ENCODE measurements around the gene CHMP4B.

CHMP4B gene

GRCh38 chr20:33866398-33867100 lies 55.4 kb downstream of the CHMP4B start:
- no peak for DNase-seq

- no peak for DNase-seq
Observed at GRCh38 chr20:33868042-33868441, 56.9 kb downstream of the CHMP4B start.

- no peak for DNase-seq
Observed at GRCh38 chr20:33868595-33868994, 57.4 kb downstream of the CHMP4B start.

GRCh38 chr20:33869283-33869682 lies 58.1 kb downstream of the CHMP4B start:
- no peak for DNase-seq

DNA sequence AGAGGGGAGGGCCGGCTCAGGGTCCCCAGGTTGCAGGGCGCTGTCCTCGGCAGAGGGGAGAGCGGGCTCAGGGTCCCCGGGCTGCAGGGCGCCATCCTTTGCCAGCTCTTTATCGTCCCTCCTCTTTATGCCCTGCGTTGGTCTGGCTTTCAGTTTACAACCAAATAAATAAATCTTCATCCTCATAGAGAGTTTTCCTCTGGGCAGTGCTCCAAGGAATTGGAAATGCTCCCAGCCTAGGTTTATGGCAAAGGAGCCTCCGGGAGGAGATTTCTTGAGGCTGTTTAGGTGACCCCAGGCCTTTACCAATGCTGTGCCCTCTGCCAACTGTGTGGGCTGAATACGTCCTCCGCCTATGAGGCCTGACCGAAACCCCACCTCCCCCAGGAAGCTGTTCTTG lies 60.2 kb downstream of the CHMP4B start:
- DNase-seq: no peak

- no peak for DNase-seq
Observed at GRCh38 chr20:33874129-33874528, 63.0 kb downstream of the CHMP4B start.

DNA sequence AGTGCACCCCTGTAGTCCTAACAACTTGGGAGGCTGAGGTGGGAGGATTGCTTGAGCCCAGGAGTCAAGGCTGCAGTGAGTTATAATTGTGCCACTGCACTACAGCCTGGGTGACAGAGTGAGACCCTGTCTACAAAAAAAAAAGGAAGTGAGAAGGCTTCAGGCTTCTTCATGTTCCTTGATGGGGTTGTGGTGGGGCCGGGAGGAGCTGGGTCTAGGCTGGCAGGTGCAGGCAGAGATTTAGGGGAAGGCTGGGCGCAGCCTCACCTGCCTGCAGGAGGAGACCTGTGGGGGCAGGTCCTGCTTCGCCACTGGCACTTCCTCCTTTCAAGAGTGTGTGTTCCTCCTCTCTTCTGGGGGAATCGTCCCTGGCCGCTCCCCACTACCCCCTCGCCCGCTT lies 63.9 kb downstream of the CHMP4B start:
- no peak for DNase-seq

DNA sequence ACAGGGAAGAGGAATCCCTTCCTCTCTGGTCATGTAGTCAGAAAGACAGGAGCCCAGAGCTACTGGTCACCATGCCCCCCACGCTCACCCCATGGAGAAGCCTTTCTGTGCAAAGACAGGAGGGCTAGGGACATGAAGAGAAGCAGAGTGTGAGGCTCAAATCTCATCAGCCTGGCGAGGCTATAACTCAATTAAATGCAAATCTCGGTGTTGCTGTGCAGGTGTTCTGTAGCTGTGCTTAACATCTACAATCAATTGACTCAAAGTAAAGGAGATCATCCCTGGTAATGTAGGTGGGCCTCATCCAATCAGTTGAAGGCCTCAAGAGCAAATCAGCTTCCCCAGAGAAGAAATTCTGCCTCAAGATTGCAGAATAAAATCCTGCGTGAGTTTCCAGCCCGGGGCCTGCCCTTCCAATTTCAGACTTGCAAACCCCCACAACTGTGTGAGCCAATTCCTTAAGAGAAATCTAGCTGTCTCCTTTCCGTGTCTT lies 64.4 kb downstream of the CHMP4B start:
- DNase-seq: no peak

DNA sequence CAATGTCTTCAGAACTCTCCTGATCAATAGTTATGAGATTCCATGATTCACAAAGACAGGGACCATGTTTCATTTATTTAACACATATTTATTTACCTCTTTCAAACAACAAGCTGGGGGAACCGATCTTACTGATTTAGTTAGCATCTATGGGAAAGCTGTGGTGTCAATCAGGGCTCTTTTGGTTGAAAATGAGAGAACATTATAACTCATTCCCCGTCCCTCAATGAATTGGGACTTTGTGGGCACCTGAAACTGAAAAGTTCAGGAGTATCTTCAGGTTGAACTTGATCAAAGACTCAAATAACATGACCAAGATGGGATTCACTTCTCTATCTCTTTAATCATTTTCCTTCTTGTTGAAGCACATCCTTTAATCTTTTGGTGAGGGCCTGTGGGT lies 67.4 kb downstream of the CHMP4B start:
- no peak for DNase-seq

DNA sequence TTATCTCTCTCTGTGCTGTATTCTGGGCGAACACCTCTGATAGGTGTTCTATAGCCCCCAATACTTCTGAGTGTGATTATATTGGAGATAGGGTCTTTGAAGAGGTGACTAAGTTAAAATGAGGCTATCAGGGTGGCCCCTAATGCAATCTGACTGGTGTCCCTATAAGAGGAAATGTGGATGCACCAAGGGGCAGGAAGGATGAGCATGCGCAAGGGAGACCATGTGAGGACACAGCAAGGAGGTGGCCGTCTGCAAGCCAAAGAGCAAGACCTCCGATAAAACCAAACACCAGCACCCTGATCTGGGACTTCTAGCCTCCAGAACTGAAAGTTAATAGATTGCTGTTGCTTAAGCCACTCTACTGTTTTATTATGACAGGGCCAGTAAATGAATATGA lies 69.2 kb downstream of the CHMP4B start:
- no peak for DNase-seq

DNA sequence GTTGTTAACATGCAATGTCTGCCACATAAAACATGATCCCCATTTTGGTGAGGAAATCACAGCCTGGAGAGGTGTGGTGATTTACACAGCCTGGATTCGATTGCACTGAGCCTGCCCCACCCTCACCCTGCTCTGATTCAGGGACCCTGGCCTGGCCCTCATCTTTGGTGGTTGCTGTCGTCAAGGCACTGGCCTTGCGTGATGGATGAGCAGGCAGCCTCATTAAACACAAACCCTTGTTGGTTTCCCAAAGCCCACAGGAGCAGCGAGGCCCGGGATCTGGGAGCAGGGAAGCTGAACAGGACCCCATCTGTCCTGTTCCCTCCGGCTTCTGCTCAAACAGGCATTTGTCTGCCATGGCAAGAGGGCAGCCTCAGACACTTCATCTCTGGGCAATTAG lies 70.8 kb downstream of the CHMP4B start:
- no peak for DNase-seq

GRCh38 chr20:33882481-33882880 lies 71.3 kb downstream of the CHMP4B start:
- no peak for DNase-seq

DNA sequence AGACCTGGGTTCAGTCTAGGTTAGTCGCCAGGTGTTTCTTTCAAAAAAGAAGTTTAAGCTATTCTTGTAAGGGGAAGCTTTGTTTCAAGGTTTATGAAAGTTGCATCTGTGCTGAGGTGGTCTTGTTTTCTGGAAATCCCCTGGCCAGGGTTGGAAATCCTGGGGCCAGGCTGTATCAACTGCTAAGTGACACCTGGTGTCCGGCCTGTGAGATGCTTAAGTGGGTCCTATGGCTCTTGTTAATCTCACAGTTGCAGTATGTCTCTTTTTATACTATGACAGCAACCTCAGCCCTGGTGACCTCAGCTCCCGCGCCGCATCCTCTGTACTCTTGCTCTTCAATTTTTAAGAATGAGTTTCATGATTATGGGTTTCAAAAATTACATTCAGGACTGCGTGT lies 72.0 kb downstream of the CHMP4B start:
- no peak for DNase-seq

DNA sequence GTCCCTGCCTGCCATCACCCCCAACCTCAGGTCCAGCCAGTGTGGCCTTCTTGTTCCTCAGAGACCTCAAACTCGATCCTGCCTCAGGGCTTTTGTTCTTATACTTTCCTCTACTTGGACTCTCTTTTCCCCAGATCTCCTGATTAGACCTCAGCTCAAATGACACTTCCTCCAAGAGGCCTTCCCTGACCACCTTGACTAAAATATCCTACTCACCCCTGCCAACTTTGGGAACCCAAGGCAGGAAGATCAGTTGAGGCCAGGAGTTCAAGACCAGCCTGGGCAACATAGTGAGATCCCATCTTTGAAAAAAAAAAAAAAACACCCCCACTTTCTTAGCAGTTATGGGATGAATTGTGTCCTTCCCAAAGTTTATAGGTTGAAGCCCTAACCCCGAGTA lies 73.5 kb downstream of the CHMP4B start:
- DNase-seq: no peak

- no peak for DNase-seq
Observed at GRCh38 chr20:33889312-33889711, 78.2 kb downstream of the CHMP4B start.

DNA sequence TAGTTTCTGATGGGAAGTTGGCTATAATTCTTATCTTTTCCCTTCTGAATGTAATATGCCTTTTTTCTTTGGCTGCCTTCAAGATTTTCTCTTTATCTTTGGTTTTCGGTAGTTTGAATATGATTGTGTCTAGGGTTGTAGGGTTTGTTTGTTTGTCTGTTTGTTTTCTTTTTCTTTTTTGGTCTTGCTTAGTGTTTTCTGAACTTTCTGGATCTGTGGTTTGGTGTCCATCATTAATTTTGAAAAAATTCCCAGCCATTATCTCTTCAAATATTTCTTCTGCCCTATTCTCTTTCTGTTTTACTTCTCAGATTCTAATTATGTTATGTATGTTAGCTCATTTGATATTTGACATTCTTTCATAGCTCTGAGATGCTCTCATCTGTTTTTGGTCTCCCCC lies 79.4 kb downstream of the CHMP4B start:
- DNase-seq: no peak

GRCh38 chr20:33893314-33893713 lies 82.2 kb downstream of the CHMP4B start:
- no peak for DNase-seq

GRCh38 chr20:33894798-33895197 lies 83.7 kb downstream of the CHMP4B start:
- no peak for DNase-seq

- DNase-seq: no peak
Observed at GRCh38 chr20:33896509-33896908, 85.4 kb downstream of the CHMP4B start.

DNA sequence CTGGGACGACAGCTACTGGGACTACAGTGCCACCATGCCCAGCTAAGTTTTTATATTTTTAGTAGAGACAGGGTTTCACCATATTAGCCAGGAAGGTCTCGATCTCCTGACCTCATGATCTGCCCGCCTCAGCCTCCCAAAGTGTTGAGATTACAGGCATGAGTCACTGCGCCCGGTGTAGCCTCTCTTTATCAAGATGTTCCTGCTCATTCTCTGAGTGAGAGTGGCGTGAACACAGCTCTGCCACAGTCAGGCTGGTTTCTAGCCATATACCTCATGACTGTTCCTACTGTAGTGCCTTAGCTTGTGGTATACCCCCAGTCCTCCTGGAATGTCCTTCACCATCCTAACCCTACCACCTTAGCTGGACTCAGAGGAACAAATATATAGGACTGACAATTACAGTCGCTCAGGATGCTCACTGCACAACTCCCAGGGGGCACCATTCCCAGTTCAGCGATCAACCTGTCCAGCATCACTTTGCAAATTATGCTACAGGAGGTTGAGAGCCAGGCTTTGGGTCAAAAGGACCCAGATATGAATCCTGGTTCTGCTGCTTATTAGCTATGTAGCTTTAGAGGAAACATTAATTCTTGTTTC lies 86.3 kb downstream of the CHMP4B start:
- DNase-seq: no peak

DNA sequence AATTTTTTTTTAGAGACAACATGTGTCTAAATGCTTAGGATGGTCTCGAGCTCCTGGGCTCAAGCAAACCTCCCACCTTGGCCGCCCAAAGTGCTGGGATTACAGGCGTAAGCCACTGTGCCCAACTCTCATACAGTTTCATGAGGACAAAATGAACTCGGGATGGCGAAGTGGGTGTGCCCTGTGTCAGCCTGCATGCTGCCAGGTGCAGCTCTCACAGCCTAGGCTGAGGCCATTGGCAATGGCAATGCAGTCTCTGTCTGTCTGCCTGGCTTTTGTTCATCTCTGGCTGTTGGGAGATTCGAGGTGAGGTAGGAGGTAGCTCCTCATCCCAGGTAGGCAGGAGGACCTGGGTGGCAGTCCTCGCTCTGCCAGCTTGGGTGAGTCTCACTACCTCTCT lies 88.0 kb downstream of the CHMP4B start:
- DNase-seq: no peak

- no peak for DNase-seq
Observed at GRCh38 chr20:33900521-33901131, 89.5 kb downstream of the CHMP4B start.

- no peak for DNase-seq
Observed at GRCh38 chr20:33901132-33901523, 90.0 kb downstream of the CHMP4B start.

GRCh38 chr20:33902011-33902410 lies 90.9 kb downstream of the CHMP4B start:
- DNase-seq: no peak

All from T-helper 9 cell (primary cell).